Kidney epithelial cell (primary cell): Measurements from ENCODE around the gene SMC1A. TPM values are rescaled to one million over a fixed set of nuclear protein-coding genes. Genes with fewer than 3 reads are reported as not detected.
A peak's percentile ranks its signal among the peaks of the same experiment; 100 is the strongest.
"Not testable (repeated sequence)": the region's sequence is repeated elsewhere in the genome, so short reads cannot be mapped to it uniquely, and the experiment has no call there.

Source experiments
- DNase-seq: peaks from one replicate; pipeline ENCODE4 v3.0.0-alpha.2; 2010; ENCODE audit warnings: low read depth
- H3K27me3 ChIP-seq: 2 replicates; pipeline ENCODE4 v1.6.0; 2011; ENCODE audit warnings: low read length; ENCODE audit not compliant: control insufficient read depth, insufficient read depth
- H3K36me3 ChIP-seq: 2 replicates; pipeline ENCODE4 v1.5.1; 2011; ENCODE audit warnings: low read length; ENCODE audit not compliant: control insufficient read depth, insufficient read depth
- H3K4me3 ChIP-seq: 2 replicates; pipeline ENCODE4 v1.5.1; 2011; ENCODE audit warnings: low read depth, mild to moderate bottlenecking, control low read depth, low read length
- total RNA-seq: library from RNA; depleted of rRNA; stranded (reverse); fragments of >200 nt; gene quantifications from 2 replicates; pipeline ENCODE4 v1.2.3, GENCODE V29; 2015
- TF ChIP-seq, protein P1 (sequence below): IDR thresholded peaks from 2 replicates; pipeline ENCODE4 v1.5.1; 2011; ENCODE audit warnings: mild to moderate bottlenecking, moderate library complexity, low read length, control low read depth, inconsistent platforms; ENCODE audit not compliant: insufficient read depth, poor library complexity, severe bottlenecking

Gene SMC1A
- total RNA-seq = 18.8 and 30.4 TPM in 2 replicates

DNA sequence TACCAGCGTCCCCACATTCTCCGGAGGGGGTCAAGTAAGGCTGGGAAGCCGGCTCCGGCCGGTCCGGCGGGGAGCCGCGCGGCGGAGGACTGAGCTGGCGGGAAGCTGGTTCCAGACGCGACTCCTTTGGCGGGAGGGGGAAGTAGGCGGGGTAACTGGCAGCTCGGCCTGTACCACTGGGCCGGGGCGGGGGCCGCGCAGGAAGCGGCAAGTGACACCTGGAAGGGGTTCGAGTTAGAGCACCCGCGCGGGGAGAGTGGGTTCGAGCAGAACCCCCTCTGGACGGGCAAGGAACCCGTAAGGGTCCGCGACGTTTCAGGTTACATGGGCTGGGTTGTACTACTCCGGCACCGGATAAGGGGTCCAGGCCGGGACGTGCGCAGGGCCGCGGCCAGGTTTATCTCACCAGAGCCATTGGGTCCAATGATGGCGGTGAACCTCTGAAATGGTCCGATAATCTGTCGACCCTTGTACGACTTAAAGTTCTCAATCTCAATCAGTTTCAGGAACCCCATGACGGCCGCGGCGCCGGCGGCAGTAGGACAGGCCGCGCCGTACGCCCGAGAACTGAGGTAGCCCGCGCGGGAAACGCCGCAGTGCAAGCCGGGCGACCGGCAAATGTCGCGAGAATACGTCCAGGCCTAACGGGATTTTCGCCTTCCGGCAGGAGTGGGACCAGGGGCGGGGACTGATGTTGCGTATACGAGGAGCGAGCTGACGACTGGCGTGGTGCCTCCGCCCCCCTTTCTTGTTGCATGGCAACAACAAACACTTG is at the start of gene SMC1A:
TSS of gene SMC1A (minus strand) at position 569 of the 775 bp plus-strand sequence. CDS start at position 515, 54 bp downstream.
- H3K36me3 ChIP-seq = no peaks in the 10 kb centered on the region
- TF ChIP-seq, protein P1, sequence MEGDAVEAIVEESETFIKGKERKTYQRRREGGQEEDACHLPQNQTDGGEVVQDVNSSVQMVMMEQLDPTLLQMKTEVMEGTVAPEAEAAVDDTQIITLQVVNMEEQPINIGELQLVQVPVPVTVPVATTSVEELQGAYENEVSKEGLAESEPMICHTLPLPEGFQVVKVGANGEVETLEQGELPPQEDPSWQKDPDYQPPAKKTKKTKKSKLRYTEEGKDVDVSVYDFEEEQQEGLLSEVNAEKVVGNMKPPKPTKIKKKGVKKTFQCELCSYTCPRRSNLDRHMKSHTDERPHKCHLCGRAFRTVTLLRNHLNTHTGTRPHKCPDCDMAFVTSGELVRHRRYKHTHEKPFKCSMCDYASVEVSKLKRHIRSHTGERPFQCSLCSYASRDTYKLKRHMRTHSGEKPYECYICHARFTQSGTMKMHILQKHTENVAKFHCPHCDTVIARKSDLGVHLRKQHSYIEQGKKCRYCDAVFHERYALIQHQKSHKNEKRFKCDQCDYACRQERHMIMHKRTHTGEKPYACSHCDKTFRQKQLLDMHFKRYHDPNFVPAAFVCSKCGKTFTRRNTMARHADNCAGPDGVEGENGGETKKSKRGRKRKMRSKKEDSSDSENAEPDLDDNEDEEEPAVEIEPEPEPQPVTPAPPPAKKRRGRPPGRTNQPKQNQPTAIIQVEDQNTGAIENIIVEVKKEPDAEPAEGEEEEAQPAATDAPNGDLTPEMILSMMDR = no peak
- peak; percentile 98 for DNase-seq
- H3K27me3 ChIP-seq = no peaks in the 10 kb centered on the region
- peak within 1 kb of the TSS; percentile 96 for H3K4me3 ChIP-seq

DNA sequence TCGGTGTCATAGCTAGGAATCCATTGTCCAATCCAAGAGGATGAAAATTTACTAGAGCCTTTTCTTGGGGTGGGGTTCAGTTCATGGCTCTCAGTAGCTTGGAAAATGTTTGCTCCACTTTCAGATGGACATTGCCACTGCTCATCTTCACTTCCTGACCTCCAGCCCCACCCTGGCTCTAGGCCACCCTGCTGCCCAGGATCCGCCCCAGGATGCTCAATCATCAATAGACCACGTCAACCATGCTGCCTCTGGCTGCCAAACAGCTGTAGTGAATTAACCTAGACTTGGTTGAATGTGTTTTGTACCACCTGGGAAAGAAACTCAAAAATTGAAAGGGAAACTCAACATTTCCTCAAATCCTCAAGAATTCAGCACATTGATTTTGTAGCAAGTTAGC is 48.9 kb upstream of the SMC1A start:
- no peak overlapping the region for H3K4me3 ChIP-seq
- DNase-seq = no peak
- TF ChIP-seq, protein P1 = no peak

DNA sequence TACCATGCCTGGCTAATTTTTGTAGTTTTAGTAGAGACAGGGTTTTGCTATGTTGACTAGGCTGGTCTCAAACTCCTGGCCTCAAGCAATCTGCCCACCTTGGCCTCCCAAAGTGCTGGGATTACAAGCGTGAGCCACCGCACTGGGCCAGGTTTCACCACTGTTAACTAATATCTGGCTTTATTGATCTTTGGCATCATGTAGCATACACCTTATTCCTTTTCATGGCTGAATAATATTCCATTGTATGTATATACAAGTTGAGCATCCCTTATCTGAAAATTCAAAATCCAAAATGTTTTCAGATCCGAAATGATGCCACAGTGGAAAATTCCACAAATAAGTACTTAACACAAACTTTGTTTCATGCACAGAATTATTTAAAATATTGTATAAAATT is 46.2 kb upstream of the SMC1A start:
- not testable (repeated sequence) for DNase-seq, H3K4me3 ChIP-seq, H3K27me3 ChIP-seq, H3K36me3 ChIP-seq

More for the DNA sequence above, 48.9 kb upstream of the SMC1A start:
- H3K36me3 ChIP-seq = no peaks in the 10 kb centered on the region
- peaks cover 4% of the 10 kb centered on the region for H3K27me3 ChIP-seq

DNA sequence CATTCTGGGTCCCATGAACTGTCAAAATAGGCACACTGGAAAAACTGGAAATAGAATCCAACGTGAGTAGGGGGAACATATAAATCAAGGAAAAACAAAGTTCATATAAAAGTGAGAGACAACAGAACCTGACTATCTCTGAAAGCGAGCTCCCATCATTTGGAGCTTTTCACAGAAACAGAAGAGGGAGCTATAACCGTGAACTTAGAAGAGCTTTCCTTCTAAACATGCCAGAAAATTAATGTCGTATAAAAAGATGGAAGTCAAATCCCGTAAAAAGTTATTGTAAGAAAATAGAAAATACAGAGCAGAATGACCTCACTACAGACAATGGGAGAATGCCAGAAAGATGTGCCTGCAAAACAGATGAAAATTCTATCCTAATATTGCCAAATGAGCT is 35.6 kb upstream of the SMC1A start:
- H3K36me3 ChIP-seq = no peaks in the 10 kb centered on the region
- TF ChIP-seq, protein P1 = no peak
- no peaks in the 10 kb centered on the region for H3K27me3 ChIP-seq
- no peak for DNase-seq
- H3K4me3 ChIP-seq = no peak overlapping the region

DNA sequence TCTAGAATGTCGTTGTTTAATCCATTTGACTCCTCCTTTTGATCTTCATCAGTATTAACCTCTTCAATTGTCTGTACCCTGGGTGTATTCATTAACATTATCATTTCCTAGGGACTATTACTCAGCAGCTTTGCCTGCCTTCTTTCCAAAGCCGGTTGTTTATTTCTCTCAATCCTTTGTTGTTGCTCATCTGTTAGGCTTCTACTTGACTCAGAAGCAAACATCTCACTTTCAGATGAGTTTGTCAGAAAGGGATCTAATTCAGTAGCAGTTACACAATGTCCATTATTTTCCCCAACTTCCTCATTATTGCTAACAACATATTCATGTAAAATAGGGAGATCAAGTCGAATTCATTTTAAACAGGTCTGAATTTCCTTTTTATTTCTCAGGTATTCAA is 33.8 kb upstream of the SMC1A start:
- no peaks in the 10 kb centered on the region for H3K36me3 ChIP-seq
- DNase-seq = no peak
- H3K27me3 ChIP-seq = no peaks in the 10 kb centered on the region
- H3K4me3 ChIP-seq = no peak overlapping the region
- TF ChIP-seq, protein P1 = no peak

DNA sequence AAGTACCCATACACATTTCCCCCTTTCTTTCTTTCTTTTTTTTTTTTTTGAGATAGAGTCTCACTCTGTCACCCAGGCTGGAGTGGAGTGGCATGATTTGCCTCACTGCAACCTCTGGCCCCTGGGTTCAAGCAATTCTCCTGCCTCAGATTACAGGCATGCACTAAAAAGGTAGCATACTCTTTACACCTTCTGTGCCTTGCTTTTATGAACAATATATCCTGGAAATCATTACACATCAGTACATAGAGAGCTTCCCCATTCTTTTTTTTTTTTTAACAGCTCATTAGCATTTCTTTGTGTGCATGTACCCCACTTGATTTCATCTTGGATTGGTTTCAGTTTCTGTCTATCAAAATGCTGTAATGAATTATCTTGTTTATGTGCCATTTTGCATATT is 30.4 kb upstream of the SMC1A start:
- TF ChIP-seq, protein P1 = no peak
- DNase-seq = no peak
- Histone ChIP-seq H3K4me3 (no peak overlapping the region), H3K36me3 (no peaks in the 10 kb centered on the region), H3K27me3 (no peaks in the 10 kb centered on the region)
